Measurements from ENCODE around the gene NUDT13.
"Not testable (repeated sequence)": the region's sequence is repeated elsewhere in the genome, so short reads cannot be mapped to it uniquely, and the experiment has no call there.

The NUDT13 gene

DNA sequence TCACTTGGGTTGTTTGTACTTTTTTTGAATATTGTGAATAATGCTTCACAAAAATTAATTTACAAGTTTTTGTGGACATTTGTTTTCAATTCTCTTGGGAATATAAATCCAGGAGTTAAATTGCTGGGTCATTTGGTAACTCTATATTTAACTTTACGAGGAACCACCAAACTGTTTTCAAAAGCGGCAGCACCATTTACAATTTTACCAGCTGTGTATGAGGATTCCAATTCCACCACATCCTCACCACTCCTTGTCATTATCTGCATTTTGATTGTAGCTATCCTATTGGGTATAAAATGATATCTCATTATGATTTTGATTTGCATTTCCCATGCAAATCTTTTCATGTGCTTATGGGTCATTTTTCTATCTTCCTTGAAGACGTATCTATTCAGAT, 4.0 kb upstream of the NUDT13 start:
- no peak for DNase-seq

- not testable (repeated sequence) for DNase-seq
These were observed 1.0 kb upstream of the NUDT13 start for GRCh38 chr10:73109248-73109652.

- DNase-seq: not testable (repeated sequence)
These were observed 1.8 kb downstream of the NUDT13 start for GRCh38 chr10:73112032-73112431.

GRCh38 chr10:73113551-73113950, 3.3 kb downstream of the NUDT13 start:
- DNase-seq: no peak

GRCh38 chr10:73116017-73116416, 5.8 kb downstream of the NUDT13 start:
- DNase-seq: no peak

GRCh38 chr10:73117976-73118743, 7.9 kb downstream of the NUDT13 start:
- no peak for DNase-seq

DNA sequence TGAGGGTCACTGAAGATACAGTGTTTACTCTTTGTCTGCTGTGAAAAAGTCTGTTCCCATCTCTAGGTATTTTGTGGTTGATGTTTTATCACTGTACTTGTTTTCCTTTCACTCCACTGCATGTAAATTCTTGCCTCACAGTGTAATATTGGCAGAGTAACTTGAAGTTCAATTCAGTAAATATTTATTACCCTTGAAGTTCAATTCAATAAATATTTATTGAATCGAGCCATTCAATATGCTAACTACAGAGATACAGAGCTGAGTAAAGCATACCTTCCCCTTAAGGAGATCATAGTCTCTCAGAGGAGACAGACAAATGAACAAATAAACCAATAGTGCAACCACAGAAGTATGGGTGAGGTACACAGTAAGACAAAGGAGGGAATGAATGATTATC, 9.2 kb downstream of the NUDT13 start:
- no peak for DNase-seq

DNA sequence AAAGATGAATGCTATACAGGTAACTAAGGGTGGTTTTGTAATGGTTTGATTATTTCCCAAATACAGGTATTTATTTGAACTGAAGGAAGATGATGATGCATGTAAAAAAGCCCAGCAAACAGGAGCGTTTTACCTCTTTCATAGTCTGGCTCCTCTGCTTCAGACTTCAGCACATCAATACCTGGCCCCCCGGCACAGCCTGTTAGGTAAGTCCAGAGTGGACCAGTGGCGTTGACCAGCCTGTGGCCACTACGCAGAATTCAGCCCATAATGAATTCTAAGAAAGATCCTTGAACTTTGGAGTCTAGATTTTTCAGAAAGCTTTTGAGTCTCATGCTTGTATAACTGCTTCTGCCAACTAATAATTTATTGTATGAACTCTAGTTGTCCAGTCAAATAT, 9.7 kb downstream of the NUDT13 start:
- DNase-seq: no peak

- no peak for DNase-seq
These were observed 16.1 kb downstream of the NUDT13 start for GRCh38 chr10:73126343-73126742.

- no peak for DNase-seq
These were observed 21.0 kb downstream of the NUDT13 start for GRCh38 chr10:73131301-73131700.

DNA sequence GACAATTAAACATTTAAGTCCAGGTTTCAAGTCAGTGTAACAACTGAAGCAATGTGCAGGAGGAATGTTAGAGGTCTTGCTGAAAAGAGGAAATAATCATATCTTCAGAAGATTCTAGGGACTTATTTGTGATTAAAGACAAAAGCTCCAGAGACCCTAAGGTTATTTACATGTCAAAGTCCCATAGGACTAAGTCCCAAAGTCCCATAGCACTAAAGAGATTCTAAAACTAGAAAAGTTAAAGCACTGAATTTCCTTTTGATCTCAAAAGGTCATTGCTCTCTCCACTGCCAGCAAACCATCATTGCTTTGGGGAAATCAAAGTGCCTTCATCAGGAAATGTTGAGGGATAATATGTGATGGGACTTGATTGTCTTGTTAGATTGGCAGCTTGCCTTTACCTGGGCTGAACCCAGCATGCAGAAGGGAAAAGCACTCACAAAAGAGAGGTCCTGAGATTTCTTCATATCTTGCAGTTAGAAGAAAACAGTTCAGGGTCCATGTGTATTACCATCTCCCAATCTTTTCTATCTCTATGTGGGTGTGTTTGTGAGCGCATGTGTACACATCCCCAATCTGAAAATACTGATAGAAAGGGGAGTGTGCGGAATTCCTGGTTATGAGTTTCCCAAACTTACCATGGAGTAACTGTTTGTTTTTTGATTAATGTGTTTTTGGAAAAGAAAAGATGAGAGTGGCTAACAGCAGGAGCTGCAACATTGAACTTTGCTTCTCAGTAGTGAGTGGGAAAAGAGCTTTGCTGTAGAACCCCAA, 21.8 kb downstream of the NUDT13 start:
- DNase-seq: no peak

DNA sequence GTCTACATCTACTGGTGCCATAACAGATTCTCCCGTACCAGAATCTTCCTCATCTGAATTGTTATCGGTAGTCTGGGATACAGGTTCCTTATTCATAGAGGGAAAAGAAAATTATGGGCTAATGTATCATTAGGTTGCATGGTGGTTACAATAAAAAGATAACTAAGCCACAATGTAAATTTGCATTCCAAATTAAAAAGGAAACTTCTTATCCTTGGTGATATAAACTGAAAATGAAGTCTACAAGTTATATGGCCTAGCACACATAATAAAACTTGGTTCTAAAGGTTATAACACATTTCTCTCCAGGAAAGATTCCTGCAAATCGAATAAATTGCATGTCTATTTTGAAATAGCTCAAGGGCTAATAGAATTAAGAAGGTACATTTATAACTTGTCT, 24.5 kb downstream of the NUDT13 start:
- no peak for DNase-seq

- no peak for DNase-seq
These were observed 26.4 kb downstream of the NUDT13 start for GRCh38 chr10:73136627-73137026.

DNA sequence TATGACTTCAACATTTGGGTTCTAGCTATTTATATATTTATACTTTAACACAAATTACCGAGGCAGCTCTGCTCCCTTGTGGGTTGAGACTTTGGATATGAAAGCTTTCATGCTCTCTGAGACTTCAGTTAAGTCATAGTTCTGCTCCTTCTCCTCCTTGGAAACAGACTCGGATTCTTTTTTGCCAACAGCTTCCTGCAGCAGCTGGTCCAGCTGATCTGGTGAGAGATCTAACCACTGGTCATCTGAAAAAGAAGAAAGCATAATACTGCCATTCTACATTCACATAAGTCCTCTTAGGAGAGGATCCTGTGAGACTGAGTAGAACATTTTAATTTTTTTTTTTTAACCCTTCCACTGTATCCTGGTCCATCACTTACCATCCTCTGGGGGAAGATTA, 29.0 kb downstream of the NUDT13 start:
- no peak for DNase-seq

DNA sequence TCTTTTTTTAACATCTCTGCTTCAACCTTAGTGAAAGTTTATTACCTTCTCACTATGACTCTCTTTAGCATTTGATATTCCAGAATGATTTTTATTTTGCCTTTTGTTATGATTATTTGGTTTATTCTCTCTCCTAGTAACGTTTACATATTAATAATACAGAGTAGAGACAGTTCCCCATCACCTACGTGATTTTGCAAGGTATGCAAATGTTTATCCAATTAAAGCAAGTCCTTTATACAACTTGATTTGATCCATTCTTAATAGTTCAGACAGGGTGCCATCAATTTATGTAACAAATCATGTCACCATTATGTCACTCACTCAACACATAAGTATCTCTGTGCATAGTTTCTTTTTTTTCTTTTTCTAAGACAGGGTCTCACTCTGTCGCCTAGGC, 31.3 kb downstream of the NUDT13 start:
- DNase-seq: no peak

- DNase-seq: not testable (repeated sequence)
These were observed 40.6 kb downstream of the NUDT13 start for GRCh38 chr10:73150633-73151413.

DNA sequence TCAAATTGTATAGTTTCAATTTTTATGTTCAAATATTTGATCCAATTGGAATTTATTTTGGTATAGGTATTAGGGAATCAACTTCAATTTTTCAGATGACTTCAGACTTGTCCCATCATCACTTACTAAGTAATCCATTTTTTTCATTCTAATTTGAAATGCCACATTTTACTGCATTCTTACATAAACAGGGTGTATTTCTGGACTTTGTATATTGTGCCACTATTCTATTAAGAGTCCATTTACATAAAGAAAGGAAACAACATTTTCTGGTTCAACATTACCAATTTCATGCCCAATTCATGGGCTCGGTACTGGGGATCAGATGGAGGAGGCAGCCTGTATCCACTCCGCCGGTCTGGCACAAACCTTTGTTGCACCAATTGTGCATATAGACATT, 41.8 kb downstream of the NUDT13 start:
- no peak for DNase-seq

GRCh38 chr10:73156054-73156453, 45.8 kb downstream of the NUDT13 start:
- DNase-seq: no peak

- DNase-seq: peak; percentile 70
These were observed 48.9 kb downstream of the NUDT13 start for GRCh38 chr10:73159038-73159648.

GRCh38 chr10:73161079-73161478, 50.8 kb downstream of the NUDT13 start:
- DNase-seq: no peak

GRCh38 chr10:73161662-73162061, 51.4 kb downstream of the NUDT13 start:
- no peak for DNase-seq

DNA sequence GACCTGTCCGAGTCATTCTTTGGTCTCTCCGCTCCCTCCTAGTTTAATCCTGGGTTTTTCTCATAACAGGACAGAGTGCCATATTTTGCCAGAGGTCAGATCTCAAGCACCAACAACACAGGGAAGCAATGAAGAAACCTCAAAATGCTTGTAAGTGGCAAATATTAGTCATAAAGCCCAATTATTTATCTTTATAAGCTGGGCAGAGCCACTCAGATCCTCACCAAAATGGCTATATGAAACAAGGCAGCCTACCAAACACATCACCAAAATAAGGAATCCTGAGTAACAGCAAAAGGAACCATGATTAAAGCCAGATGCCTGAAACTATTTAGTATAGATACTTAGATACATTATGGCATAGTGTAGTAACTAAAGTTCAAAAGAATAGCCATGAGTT, 52.8 kb downstream of the NUDT13 start:
- DNase-seq: no peak

GRCh38 chr10:73166972-73167371, 56.7 kb downstream of the NUDT13 start:
- DNase-seq: no peak

Measured in hematopoietic multipotent progenitor cell treated with erythropoietin and hydrocortisone succinate and interleukin-3 and kit ligand, for 8 days (in vitro differentiated cells).